Measurements from ENCODE around the gene PSAP.

Gene PSAP

DNA sequence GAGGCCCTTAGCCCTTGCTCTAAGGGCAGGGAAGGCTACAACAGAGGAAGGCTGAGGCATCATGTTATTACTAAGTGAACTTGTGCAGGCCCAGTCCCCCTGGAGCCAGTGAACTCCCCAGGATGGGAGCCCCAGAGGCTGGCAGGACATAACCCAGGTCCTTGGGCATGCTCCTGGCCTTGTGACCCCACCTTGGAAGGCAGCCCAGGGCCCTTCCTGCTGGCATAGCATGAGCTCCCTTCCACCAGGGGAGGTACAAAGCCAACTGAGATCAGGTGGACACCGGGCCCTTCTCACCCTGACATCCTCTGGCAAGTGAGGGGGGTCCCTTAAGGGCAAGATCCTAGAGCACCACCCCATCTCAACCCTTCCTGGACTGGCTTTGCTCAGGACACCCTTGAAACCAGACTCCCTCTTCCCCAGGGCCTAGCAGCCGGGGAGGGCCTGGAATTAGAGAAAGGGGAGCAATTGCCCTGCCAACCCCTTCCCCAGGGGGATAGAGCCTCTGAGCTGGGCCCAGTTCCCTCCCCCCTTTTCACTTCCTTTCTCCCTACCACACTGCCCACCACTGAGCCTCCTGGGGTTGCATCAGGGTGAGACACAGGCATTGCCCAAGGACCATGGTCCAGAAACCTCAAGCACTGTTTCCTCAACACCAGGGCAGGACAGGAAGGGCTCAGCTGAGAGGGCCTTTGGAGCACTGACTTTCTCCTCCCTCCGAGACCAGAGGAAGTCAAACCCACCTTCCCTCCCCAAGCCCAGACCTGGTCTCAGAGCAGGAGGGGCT is 75.9 kb downstream of the PSAP start:
- no peak overlapping the region for H3K27ac ChIP-seq
- no peak for TF ChIP-seq CTCF (conservative IDR thresholded peaks at IDR 0.05)

GRCh38 chr10:71773221-71773971 is 77.7 kb downstream of the PSAP start, which contains the start of gene VSIR:
Gene VSIR (minus strand): TSS chr10:71773520. CDS start chr10:71773439, 81 bp downstream.
- peak within 1 kb of the TSS; percentile 5; the same call in 1 of the 2 replicates for H3K27ac ChIP-seq
- peak; percentile 90 for TF ChIP-seq CTCF (conservative IDR thresholded peaks at IDR 0.05)

DNA sequence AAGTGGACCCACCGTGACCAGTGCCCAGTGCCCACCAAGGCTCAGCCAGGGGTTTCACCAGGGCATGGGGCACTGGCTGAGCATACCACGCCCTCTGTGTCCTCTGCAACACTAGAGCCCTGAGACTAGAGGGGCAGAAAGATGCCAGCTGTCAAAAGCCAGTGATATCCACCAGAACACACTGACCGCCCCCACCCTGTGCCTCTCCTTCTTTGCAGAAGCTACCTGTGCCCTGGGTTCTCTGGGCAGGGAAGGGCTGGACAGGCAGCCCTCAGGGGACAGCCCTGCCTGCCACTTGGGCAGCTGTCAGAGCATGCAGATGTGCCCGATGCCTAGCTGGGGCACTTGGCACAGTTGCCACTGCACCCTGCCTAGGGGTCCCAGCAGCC is 78.2 kb downstream of the PSAP start:
- peak overlapping the region; percentile 5; the same call in 1 of the 2 replicates for H3K27ac ChIP-seq
- no peak for TF ChIP-seq CTCF (conservative IDR thresholded peaks at IDR 0.05)

GRCh38 chr10:71771821-71772617 is 79.0 kb downstream of the PSAP start:
- H3K27ac ChIP-seq: no peak overlapping the region
- no peak for TF ChIP-seq CTCF (conservative IDR thresholded peaks at IDR 0.05)

DNA sequence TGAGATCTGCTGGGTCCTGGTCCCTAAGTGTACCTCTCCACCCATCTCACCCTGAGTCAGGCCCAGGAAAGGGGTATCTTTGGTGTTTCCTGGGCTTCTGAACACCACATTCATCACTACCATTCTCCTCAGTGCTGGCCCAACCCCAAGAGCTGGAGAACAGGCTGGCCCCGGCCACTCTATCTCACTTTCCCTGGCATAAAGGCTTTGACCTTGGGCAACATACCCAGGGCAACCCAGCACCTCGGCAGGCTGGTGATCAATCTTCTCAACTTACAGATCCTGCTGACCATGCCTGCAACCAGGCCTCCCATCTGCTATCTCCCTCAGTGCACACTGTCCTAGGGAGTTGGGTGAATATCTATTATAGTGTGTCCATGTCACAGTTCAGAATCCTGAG is 79.8 kb downstream of the PSAP start:
- no peak overlapping the region for H3K27ac ChIP-seq
- TF ChIP-seq CTCF (conservative IDR thresholded peaks at IDR 0.05): no peak

DNA sequence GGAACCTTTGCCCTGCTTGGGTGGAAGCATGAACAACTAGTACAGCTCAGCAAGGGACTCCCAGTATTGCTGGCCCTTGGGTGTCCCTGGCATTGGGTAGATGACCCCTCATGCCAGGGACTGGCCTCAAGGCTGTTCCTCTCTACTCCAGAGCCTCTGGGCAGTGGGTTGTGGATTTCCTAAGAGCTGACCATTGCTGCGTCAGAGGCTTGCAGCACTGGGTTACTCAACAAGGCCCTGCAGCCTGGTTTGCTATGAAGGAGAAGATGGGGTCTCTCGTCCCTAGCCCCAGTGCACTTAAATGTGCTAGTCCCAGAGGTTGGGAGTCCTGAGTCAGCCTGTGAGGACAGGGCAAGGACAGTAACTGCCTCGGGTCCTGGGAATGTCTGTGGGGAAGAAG is 80.3 kb downstream of the PSAP start:
- H3K27ac ChIP-seq: no peak overlapping the region
- TF ChIP-seq CTCF (conservative IDR thresholded peaks at IDR 0.05): no peak

GRCh38 chr10:71770255-71770654 is 80.8 kb downstream of the PSAP start:
- no peak for TF ChIP-seq CTCF (conservative IDR thresholded peaks at IDR 0.05)
- H3K27ac ChIP-seq: no peak overlapping the region
